Measurements from ENCODE around the gene FNDC3B. TPM values are rescaled to one million over a fixed set of nuclear protein-coding genes. Genes with fewer than 3 reads are reported as not detected.

FNDC3B gene
- total RNA-seq, 1 experiment from 2014 or later: 48.6 TPM

GRCh38 chr3:172194702-172195406 lies 155.5 kb downstream of the FNDC3B start:
- no TSS peak for BruUV-seq (replicated peaks)
- Histone ChIP-seq H3K9ac (ENCODE audit: low read length) (no peak overlapping the region), H3K27me3 (ENCODE audit: low read length) (no peaks in the 10 kb centered on the region), H3K36me3 (ENCODE audit: low read depth, low read length) (no peaks in the 10 kb centered on the region), H3K9me3 (ENCODE audit: low read length) (no peaks in the 10 kb centered on the region), H3K4me2 (ENCODE audit: low read length) (peak overlapping the region; percentile 13; the same call in 1 of the 2 replicates), H3F3A (ENCODE audit: low read length, unreplicated experiment) (no peaks in the 10 kb centered on the region), H3K79me2 (ENCODE audit: low read length) (peaks cover 66% of the 10 kb centered on the region), H3K27ac (ENCODE audit: low read length) (0 out of 2 replicates have a peak overlapping the region, but pooled peaks have one; percentile 4), H3K9me2 (replicated peaks; ENCODE audit: low read length) (no peaks in the 10 kb centered on the region), H4K20me1 (ENCODE audit: low read length) (no peaks in the 10 kb centered on the region), H3K4me1 (ENCODE audit: insufficient read depth, low read length) (peaks cover 15% of the 10 kb centered on the region), H3K4me3 (ENCODE audit: low read length) (no peak overlapping the region), H2AFZ (ENCODE audit: low read length) (no peak overlapping the region)
- DNase-seq (peak; percentile 52), ATAC-seq (peak; percentile 70)
- no peak for TF ChIP-seq EZH2 (IDR thresholded peaks at IDR 0.05; ENCODE audit: low read length, unreplicated experiment)
- no peak for TF ChIP-seq EZH2phosphoT487 (IDR thresholded peaks at IDR 0.05; ENCODE audit: borderline replicate concordance, low read length)
- no peak for TF ChIP-seq CTCF (conservative IDR thresholded peaks at IDR 0.05; ENCODE audit: low read depth, low read length)
- intact Hi-C loops (cut with micrococcal nuclease): loop anchor here (5.0 kb wide), 1 partner anchor 548 kb away; no protein-coding TSS in a partner anchor
- POLR2A ChIA-PET (ENCODE audit: unreplicated experiment): no interaction called here
- CTCF ChIA-PET: no interaction called here

- H3K9me2 ChIP-seq (replicated peaks; ENCODE audit: low read length): no peaks in the 10 kb centered on the region
- no peaks in the 10 kb centered on the region for H3K27me3 ChIP-seq (ENCODE audit: low read length)
- peaks cover 15% of the 10 kb centered on the region for H3K4me1 ChIP-seq (ENCODE audit: insufficient read depth, low read length)
- no peaks in the 10 kb centered on the region for H4K20me1 ChIP-seq (ENCODE audit: low read length)
- H3F3A ChIP-seq (ENCODE audit: low read length, unreplicated experiment): no peaks in the 10 kb centered on the region
- ATAC-seq: no peak
- H3K36me3 ChIP-seq (ENCODE audit: low read depth, low read length): no peaks in the 10 kb centered on the region
- no peak for DNase-seq
- no peak overlapping the region for H3K4me3 ChIP-seq (ENCODE audit: low read length)
- H3K9me3 ChIP-seq (ENCODE audit: low read length): no peaks in the 10 kb centered on the region
- peak overlapping the region; percentile 13; the same call in 1 of the 2 replicates for H3K4me2 ChIP-seq (ENCODE audit: low read length)
- 0 out of 2 replicates have a peak overlapping the region, but pooled peaks have one; percentile 4 for H3K27ac ChIP-seq (ENCODE audit: low read length)
- ChIA-PET CTCF (no interaction called here), POLR2A (ENCODE audit: unreplicated experiment) (no interaction called here)
- BruUV-seq (replicated peaks): no TSS peak
- H3K9ac ChIP-seq (ENCODE audit: low read length): no peak overlapping the region
- H3K79me2 ChIP-seq (ENCODE audit: low read length): peaks cover 66% of the 10 kb centered on the region
- no peak overlapping the region for H2AFZ ChIP-seq (ENCODE audit: low read length)
- intact Hi-C loops (cut with micrococcal nuclease): no loop called here
- TF ChIP-seq EZH2phosphoT487 (IDR thresholded peaks at IDR 0.05; ENCODE audit: borderline replicate concordance, low read length) (no peak), CTCF (conservative IDR thresholded peaks at IDR 0.05; ENCODE audit: low read depth, low read length) (no peak), EZH2 (IDR thresholded peaks at IDR 0.05; ENCODE audit: low read length, unreplicated experiment) (no peak)
Observed at GRCh38 chr3:172195407-172195754, 156.0 kb downstream of the FNDC3B start.

- H3K4me3 ChIP-seq (ENCODE audit: low read length): no peak overlapping the region
- TF ChIP-seq CTCF (conservative IDR thresholded peaks at IDR 0.05; ENCODE audit: low read depth, low read length) (no peak), EZH2phosphoT487 (IDR thresholded peaks at IDR 0.05; ENCODE audit: borderline replicate concordance, low read length) (no peak), EZH2 (IDR thresholded peaks at IDR 0.05; ENCODE audit: low read length, unreplicated experiment) (no peak)
- no peak overlapping the region for H2AFZ ChIP-seq (ENCODE audit: low read length)
- no peaks in the 10 kb centered on the region for H3K27me3 ChIP-seq (ENCODE audit: low read length)
- peaks cover 73% of the 10 kb centered on the region for H3K79me2 ChIP-seq (ENCODE audit: low read length)
- no peaks in the 10 kb centered on the region for H3K36me3 ChIP-seq (ENCODE audit: low read depth, low read length)
- BruUV-seq (replicated peaks): no TSS peak
- H4K20me1 ChIP-seq (ENCODE audit: low read length): no peaks in the 10 kb centered on the region
- ChIA-PET POLR2A (ENCODE audit: unreplicated experiment) (no interaction called here), CTCF (no interaction called here)
- intact Hi-C loops (cut with micrococcal nuclease): no loop called here
- H3K9ac ChIP-seq (ENCODE audit: low read length): no peak overlapping the region
- peaks cover 24% of the 10 kb centered on the region for H3K4me1 ChIP-seq (ENCODE audit: insufficient read depth, low read length)
- H3K9me2 ChIP-seq (replicated peaks; ENCODE audit: low read length): no peaks in the 10 kb centered on the region
- no peaks in the 10 kb centered on the region for H3K9me3 ChIP-seq (ENCODE audit: low read length)
- no peak for ATAC-seq
- DNase-seq: no peak
- no peaks in the 10 kb centered on the region for H3F3A ChIP-seq (ENCODE audit: low read length, unreplicated experiment)
- H3K4me2 ChIP-seq (ENCODE audit: low read length): no peak overlapping the region
- H3K27ac ChIP-seq (ENCODE audit: low read length): no peak overlapping the region
Observed at GRCh38 chr3:172197344-172197743, 158.0 kb downstream of the FNDC3B start.
